ENCODE measurements around the gene MYO5C. TPM values are rescaled to one million over a fixed set of nuclear protein-coding genes. Genes with fewer than 3 reads are reported as not detected.

The MYO5C gene
- total RNA-seq, 1 donor from 2014 or later = 74.7 TPM

- H3K36me3 ChIP-seq = no peaks in the 10 kb centered on the region
- ATAC-seq (no peak), DNase-seq (no peak)
- H3K27ac ChIP-seq = peak overlapping the region; percentile 5
- TF ChIP-seq, protein P1, sequence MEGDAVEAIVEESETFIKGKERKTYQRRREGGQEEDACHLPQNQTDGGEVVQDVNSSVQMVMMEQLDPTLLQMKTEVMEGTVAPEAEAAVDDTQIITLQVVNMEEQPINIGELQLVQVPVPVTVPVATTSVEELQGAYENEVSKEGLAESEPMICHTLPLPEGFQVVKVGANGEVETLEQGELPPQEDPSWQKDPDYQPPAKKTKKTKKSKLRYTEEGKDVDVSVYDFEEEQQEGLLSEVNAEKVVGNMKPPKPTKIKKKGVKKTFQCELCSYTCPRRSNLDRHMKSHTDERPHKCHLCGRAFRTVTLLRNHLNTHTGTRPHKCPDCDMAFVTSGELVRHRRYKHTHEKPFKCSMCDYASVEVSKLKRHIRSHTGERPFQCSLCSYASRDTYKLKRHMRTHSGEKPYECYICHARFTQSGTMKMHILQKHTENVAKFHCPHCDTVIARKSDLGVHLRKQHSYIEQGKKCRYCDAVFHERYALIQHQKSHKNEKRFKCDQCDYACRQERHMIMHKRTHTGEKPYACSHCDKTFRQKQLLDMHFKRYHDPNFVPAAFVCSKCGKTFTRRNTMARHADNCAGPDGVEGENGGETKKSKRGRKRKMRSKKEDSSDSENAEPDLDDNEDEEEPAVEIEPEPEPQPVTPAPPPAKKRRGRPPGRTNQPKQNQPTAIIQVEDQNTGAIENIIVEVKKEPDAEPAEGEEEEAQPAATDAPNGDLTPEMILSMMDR (IDR thresholded peaks at IDR 0.05) = no peak
- intact Hi-C loops (cut with DNase I) = no loop called here
- peaks cover 14% of the 10 kb centered on the region for H3K27me3 ChIP-seq (ENCODE audit: low read depth)
- H3K4me3 ChIP-seq = no peak overlapping the region
- H3K9me3 ChIP-seq = no peaks in the 10 kb centered on the region
- H3K4me1 ChIP-seq = peaks cover 30% of the 10 kb centered on the region
Observed at GRCh38 chr15:52292780-52293392, 2.7 kb downstream of the MYO5C start.

GRCh38 chr15:52291204-52291603 is 4.4 kb downstream of the MYO5C start:
- no peak for DNase-seq
- no peaks in the 10 kb centered on the region for H3K36me3 ChIP-seq
- intact Hi-C loops (cut with DNase I) = no loop called here
- no peak overlapping the region for H3K4me3 ChIP-seq
- no peaks in the 10 kb centered on the region for H3K9me3 ChIP-seq
- no peak for ATAC-seq
- TF ChIP-seq, protein P1 (IDR thresholded peaks at IDR 0.05) = no peak
- no peak overlapping the region for H3K27ac ChIP-seq
- H3K27me3 ChIP-seq (ENCODE audit: low read depth) = peaks cover 14% of the 10 kb centered on the region
- peaks cover 35% of the 10 kb centered on the region for H3K4me1 ChIP-seq

DNA sequence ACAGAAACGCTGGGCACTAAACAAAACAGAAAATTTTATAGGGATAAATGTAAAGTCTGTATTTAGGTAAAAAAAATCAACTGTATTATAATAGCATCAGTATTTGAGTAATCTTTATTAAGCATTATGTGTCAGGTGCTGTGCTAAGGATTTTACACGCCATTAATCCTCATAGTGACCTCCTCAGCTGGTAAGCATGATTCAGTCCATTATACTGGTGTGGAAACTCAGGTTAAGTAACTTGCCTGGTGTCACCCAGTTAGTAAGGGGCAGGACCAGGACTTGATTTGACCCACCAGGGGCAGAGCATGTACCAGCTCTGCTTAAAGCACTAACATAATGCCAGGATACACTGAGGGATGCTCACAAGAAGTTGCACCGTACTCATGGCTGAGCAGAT is 4.8 kb downstream of the MYO5C start:
- peaks cover 34% of the 10 kb centered on the region for H3K4me1 ChIP-seq

DNA sequence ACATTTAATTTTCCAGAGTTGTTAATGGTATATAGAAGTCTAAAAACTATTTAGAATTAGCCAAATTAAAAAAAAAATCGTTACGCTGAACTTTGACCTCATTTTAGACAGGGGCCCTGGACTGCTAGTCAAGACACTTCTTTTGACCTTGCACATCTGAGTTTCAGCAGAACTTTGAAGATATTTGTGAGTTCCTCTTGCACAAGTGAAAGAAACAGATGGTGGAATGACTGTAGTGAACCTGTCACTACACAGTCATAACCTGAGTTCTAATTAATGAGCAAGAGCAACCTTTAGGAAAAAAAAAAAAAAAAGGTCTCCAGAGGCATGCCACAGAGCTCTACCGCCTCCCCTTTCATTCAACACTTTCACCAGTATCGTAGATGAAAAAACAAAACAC is 5.3 kb downstream of the MYO5C start:
- Histone ChIP-seq H3K4me1 (peaks cover 29% of the 10 kb centered on the region), H3K4me3 (no peak overlapping the region), H3K27ac (no peak overlapping the region), H3K27me3 (ENCODE audit: low read depth) (peaks cover 8% of the 10 kb centered on the region), H3K9me3 (no peaks in the 10 kb centered on the region), H3K36me3 (no peaks in the 10 kb centered on the region)
- DNase-seq (no peak), ATAC-seq (no peak)
- intact Hi-C loops (cut with DNase I) = no loop called here
- TF ChIP-seq, protein P1 (IDR thresholded peaks at IDR 0.05) = no peak

More for the DNA sequence above, 4.8 kb downstream of the MYO5C start:
- intact Hi-C loops (cut with DNase I) = no loop called here
- Histone ChIP-seq H3K4me3 (no peak overlapping the region), H3K9me3 (no peaks in the 10 kb centered on the region), H3K36me3 (no peaks in the 10 kb centered on the region), H3K27me3 (ENCODE audit: low read depth) (peaks cover 13% of the 10 kb centered on the region), H3K27ac (no peak overlapping the region)
- ATAC-seq (no peak), DNase-seq (no peak)
- TF ChIP-seq, protein P1 (IDR thresholded peaks at IDR 0.05) = no peak

- intact Hi-C loops (cut with DNase I) = no loop called here
- Histone ChIP-seq H3K27ac (peak overlapping the region; percentile 82), H3K9me3 (no peaks in the 10 kb centered on the region), H3K36me3 (no peaks in the 10 kb centered on the region), H3K27me3 (ENCODE audit: low read depth) (peaks cover 1% of the 10 kb centered on the region), H3K4me3 (peak overlapping the region; percentile 34), H3K4me1 (peaks cover 22% of the 10 kb centered on the region)
- DNase-seq (peak; percentile 63), ATAC-seq (peak; percentile 65 to 82)
- TF ChIP-seq, protein P1 (IDR thresholded peaks at IDR 0.05) = no peak
Observed at GRCh38 chr15:52289629-52290081, 5.9 kb downstream of the MYO5C start.

Measured in lower lobe of right lung (tissue), 2 donors.